CD4-positive, alpha-beta T cell treated with Interleukin-15 for 1 hour (primary cell): ENCODE measurements around the gene CUL1.
A peak's percentile ranks its signal among the peaks of the same experiment; 100 is the strongest.

ENCODE experiments used
- DNase-seq: peaks from one replicate; pipeline ENCODE4 v3.0.0-alpha.2; 2020

The CUL1 gene

DNA sequence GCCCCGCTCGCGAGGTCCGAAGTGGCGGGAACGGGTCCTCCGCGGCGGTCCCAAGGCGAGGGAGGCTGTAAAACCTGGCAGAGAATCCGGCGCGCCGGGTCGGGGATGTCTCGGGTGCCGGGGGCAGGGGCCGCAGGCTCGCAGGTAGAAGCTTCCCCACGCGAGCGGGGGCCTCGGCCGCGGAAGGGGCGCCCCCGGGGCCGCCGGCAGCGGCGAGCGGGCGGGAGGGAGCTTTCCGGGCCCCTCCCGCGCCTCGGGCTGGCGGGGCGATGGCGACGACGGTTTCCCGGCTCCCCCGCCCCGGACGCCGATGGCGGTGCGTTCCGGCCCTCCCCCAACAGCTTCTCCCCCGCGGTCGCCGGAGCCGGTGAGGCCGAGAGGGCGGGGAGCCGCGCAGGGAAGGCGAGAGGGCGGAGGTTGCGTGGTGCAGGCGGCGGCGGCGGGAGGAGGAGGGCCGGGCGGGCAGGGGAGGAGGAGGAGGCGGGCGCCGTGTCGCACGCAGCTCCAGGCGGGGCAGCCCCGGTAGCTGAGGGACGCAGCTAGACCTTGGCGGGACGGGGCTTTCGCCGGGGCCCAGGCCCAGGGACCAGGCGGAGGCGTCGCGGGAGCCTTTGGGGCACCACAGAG is at the start of gene CUL1:
Gene CUL1, plus strand, starts transcription at position 507 of the 627 bp plus-strand sequence. CDS start 31,220 bp downstream, outside the sequence.
- DNase-seq, result peak; percentile 87

DNA sequence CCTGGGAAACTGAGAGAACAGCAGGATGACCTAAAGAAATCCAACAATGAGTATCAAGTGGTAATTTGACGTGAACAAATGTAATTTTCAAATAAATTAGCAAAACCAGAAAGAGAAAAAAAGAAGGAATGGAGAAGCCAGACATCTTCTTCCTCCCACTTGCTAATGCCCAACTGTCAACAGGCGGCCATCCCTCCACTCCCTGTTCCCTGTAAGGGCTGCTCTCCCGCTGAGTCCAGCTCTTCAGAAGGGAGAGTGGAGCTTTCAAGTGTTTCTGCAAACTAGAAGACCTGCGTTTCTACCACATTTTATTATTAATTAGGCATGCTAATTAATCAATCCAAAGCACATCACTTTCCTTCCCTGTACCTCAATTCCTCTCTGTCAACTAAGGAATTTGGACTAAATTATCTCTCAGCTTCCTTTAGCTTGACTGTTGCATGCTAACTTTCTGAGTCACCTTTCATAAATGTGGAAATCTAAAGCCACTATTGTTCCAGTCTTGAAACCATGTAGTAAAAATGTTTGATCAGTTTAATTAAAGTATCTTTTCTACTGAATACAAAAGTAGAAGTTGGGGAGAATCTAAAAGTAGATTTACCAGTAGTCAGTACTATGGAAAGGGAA is 48.4 kb upstream of the CUL1 start:
- DNase-seq, result no peak

DNA sequence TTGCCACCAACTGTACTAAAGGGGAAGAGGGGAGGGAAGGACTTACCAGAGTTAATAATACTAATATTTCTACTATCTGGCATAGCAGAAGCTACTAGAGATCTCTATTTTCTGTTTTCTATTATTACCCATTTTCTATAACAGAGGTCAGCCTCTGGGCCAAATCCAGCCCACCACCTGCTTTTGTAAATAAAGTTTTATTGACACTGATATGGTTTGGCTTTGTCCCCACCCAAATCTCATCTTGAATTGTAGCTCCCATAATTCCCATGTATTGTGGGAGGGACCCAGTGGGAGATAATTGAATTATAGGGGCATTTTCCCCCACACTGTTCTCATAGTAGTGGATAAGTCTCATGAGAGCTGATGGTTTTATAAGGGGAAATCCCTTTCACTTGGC is 45.9 kb upstream of the CUL1 start:
- DNase-seq, result no peak

DNA sequence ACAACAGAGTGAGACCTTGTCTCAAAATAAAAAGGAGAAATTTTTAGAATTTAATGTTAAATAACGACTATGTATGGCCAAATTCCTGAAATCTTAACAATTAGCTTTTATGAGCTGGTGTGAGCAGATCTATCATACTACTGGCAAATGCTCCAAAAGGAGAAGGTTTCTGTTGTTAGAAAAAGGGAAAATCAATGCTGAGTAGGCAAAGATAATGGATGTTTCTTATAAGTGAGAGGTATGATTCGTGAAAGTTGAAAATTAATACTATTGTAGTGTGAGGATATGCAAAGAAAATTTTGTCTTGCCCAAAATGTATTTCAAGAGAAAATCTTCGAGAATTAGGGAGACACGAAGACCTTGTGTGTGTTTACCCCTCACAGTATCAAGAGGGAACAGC is 40.8 kb upstream of the CUL1 start:
- no peak for DNase-seq

DNA sequence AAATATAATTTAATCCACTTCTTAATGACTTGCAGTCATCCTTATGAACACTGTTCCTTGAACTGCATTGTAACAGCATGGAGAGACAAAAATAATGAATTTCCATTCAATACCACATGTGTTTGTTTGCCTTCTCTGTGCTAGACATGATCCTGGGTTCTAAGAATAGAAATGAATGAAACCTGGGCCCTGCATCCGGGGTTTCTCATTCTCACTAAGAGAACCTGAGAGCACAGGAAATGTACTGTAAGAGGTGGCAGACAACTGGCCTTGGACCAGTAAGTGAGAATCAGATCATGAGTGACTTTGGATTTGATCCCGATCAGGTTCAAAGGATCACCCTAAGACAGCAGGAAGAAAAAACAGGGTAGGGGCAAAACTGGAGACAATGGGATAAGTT is 37.2 kb upstream of the CUL1 start:
- DNase-seq, result no peak

DNA sequence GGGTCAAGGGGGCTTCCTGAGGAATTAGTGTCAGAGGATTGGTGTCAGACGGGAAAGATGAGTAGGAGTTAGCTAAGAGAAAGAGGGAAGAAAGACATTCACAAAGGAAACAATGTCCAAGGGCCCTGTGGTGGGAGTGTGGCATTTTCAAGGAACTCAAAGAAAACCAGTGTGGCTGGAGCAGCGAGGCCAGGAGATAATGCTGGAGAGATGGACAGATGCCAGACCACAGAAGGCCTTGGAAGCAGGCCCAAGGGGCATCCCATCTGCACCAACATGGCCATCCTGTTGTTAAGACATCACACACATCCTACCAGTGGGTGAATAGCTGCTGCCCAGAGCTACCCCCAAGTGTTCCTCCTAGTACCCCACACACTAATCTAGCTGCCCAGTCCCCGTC is 36.1 kb upstream of the CUL1 start:
- no peak for DNase-seq

DNA sequence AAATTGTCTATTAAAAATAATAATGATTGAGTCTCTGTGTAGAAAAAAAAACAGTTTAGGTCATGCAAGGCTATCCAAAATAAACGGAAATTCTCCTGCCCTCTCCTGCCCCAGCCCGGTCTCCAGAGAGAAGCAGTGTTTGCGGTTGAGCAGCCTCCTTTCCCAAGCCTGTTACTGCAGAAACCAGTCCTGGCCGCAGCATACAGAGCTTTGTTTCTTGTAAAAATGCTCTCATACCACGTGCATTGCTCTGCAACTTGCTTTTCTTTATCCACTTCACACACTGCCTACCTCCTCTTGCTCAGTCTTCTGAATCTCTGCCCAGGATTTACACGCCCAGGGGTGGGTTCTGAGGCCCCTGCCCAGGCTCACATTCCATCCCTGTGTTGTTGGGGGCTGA is 34.4 kb upstream of the CUL1 start:
- no peak for DNase-seq

DNA sequence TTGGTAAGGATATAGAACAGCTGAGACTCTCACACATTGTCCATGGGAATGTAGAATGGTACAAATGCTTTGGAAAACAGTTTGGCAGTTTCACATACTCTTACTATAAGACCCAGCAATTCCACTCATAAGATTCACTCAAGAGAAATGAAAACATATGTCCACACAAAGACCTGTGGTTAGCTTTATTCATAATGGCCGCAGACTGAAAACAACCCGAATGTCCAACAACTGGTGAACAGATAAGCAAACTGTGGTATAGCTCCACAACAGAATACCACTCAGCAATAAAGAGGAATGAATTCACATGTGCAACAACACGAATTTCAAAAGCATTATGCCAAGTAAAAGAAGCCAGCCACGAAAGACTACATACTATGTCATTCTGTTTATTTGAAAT is 33.5 kb upstream of the CUL1 start:
- DNase-seq, result no peak

DNA sequence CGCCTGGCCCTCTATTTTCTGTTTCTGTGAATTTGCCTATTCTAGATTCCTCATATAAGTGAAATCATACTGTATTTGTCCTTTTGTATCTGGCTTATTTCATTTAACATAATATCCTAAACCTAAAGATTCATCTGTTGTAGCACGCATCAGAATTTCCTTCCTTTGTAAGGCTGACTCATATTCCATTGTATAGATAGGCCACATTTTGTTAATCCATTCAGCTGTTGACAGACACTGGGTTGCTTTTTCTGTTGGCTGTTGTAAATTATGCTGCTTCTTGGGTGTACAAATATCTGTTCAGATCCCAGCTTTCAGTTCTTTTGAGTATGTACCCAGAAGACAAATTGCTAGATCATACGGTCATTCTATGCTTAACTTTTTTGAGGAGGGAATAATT is 28.8 kb upstream of the CUL1 start:
- no peak for DNase-seq

DNA sequence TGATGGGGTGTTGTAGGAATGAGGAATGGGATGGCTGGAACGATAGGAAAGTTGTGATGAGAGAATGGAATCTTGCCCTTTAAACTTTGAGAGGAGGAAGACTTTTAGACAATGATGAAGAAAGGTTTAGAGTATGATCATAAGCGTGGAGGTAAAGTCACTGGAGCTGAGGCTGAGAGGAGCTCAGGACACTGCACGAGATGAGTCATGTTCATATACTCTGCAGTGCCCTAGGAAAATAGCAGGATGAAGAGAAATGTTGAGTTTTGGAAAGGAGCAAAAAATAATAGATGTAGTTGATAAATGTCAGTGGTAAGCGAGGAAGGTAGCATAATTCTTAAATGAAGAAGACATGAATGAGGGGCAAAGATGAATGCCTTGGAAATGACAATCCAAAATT is 28.3 kb upstream of the CUL1 start:
- DNase-seq, result no peak

DNA sequence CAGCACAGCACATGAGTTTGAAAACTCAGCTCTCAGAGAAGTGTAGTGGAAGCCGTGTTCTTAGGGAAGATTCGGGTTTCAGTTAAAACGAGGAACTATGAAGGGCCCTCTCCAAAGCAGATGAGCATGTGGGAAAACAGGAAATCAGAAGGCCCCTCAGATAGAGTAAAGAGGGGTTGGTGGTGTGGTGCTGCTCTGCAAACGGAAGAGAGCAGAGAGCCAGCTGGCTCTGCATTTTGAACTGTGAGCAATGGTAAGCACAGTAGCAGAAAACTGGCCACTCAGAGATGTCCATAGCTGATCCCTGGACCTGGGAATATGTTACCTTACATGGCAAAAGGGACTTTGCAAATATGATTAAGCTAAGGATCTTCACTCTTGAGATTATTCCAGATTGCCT is 27.9 kb upstream of the CUL1 start:
- DNase-seq, result no peak

DNA sequence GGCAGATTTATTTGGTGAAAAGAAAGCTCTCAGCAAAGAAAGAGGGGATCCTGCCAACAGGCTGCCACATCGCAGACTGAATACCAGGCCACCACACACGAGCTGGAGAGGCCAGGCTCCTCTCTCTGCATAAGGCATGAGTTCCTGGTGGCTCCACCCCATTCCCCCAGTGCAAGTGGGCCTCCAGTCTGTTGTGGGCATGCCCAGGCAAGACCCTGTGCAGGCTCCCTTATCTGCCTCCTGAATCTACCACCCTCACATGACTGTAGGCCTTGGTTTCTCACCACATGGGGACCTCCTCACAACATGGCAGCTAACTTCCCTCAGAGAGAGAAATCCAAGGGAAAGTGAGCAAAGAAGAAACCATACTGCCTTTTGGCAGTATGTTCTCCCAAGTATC is 26.7 kb upstream of the CUL1 start:
- no peak for DNase-seq

DNA sequence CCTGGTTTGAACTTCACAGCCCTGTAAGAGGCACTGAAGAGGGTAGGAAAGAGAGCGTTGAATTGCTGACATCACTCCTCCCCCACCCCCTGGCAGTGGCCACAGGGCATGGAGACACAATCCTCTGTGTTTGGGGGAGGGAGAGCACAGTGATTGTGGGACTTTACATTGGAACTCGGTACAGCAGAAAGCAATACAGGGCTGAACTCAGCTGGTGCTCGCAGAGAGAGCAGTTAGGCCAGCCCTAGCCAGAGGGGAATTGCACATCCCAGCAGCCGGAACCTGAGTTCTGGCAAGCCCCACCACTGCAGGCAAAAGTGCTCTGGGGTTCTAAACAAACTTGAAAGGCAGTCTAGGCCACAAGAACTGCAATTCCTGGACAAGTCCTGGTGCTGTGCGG is 24.0 kb upstream of the CUL1 start:
- DNase-seq, result no peak

DNA sequence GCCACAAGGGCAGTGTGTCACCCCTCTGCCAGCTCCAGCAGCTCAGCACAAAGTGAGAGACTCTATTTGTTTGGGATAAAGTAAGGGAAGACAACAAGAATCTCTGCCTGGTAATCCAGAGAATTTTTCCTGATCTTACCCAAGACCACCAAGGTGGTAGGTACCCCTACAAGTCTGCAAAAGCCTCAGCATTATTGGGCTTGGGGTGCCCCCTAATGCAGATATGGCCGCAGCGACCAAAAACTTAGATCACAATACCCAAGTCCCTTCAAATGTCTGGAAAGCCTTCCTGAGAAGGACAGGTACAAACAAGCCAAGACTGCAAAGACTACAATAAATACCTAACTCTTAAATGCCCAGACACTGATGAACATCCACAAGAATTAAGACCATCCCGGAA is 22.4 kb upstream of the CUL1 start:
- DNase-seq, result no peak

DNA sequence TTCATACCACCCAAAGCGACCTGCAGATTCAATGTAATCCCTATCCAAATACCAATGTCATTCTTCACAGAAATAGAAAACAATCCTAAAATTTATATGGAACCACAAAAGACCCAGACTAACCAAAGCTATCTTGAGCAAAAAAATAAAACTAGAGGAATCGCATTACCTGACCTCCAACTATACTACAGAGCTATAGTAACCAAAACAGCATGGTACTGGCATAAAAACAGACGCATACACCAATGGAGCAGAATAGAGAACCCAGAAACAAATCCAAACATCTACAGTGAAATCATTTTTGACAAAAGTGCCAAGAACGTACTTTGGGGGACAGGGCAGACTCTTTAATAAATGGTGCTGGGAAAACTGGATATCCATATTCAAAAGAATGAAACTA is 16.9 kb upstream of the CUL1 start:
- DNase-seq, result no peak

DNA sequence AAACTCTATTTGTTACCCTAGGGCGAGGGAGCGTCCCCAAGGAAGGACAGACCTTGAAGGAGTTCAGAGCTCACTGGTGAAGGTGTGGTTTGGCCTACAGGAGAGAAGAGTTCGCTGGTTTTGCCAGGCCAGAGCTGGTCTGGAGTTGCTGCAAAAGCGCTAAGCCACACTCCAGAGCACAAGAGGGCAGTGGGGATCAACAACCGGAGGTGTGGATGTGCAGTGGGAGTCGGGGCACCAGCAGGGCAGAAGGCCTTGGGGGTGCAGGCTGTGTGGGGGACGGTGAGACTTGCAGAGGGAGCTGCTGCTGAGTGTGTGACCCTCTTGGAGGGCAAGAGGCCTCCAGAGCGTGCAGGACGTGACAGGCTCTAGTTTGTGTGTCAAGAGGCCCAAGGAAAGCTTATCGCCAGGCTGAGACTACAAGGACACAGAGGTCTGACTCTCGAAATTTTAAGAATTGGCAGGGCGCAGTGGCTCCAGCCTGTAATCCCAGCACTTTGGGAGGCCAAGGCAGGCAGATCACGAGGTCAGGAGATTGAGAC is 14.3 kb upstream of the CUL1 start:
- DNase-seq, result no peak

DNA sequence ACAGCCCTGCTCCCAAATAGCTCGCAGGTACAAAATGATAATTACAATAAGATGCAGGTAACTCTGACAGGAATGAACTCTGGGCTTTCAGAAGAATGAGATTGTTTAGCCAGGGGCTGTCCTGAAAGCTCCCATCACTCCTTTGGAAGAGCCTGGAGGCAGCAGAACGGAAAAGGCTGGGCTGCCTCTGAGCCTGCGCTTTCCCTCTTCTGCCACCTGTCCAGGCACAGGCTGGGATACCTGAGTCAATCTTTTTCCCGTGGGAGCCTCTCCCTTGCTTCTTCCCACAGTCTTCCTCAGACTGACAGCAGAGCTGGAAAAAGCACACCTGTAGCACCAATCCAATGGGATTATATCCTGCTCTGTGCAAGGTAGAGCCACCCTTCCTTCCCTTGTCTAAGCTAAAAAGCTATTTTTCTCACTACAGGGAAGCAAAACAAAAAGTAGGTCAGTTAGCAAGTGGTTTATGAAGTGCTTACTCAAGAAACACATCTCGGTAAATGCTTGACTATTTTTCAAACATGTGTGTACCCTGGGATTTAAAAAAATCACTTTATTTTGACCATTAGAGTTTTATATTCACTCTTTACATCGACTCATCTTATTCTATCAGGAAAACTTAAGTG is 12.3 kb upstream of the CUL1 start:
- DNase-seq, result no peak

DNA sequence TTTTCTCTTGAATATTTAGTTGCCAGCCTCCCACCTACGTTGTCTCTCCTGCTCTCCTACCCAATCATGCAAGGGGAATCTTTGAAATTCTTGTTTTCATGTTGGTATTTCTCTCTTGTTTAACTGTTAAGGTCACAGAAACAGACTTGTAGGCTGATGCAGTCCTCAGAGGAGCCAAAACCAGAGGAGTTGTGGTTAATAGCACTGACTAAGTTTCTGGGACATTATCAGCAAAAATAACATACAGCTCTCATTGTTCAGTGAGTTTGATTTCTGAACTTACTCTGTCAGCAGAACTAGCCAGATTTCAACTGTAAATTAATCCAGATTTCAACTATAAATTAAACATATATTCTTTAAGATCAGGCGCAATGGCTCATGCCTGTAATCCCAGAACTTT is 11.1 kb upstream of the CUL1 start:
- no peak for DNase-seq

DNA sequence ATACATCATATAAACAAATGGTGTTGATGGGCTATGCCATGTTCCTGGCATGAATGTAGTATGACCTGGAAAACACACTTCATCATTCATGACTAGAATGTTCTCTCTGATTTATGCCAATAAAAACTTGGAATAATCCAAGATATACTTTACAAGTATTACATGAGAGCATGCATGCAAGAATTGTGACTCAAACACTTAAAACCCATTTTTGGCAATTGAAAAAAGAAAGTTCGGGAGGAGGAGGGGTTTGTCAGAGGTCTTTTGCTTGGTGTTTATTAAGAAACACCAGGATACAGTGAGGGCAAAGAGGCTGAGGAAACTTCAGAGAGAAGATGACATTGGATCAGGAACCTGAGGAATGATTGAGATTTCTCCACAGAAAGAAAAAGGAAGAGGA is 10.2 kb upstream of the CUL1 start:
- no peak for DNase-seq

DNA sequence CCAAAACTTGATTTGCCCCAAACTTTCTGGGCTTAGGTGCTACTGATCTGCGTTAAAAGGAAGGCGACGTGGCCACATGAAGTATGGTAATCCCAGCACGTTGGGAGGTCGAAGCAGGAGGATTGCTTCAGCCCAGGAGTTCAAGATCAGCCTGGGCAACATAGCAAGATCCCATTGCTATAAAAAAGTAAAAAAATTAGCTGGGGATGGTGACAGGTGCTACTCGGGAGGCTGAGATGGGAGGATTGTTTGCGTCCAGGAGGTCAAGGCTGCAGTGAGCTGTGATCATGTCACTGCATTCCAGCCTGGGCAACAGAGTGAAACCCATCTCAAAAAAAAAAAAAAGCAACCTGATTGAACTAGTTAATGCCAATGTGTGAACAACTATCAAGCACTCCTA is 5.1 kb upstream of the CUL1 start:
- no peak for DNase-seq

DNA sequence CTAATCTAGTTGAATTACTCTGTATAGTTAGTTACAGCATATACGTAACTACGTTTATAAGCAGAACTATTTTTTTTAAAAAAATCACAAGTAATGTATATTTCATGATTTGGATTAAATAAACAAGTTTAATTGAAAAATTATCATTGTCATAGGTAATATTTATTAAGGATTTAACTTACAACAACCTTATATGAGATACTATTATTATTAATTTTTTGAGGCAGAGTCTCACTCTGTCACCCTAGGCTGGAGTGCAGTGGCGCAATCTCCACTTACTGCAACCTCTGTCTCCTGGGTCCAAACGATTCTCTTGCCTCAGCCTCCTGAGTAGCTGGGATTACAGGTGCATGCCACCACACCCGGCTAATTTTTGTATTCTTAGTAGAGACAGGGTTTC is 4.1 kb upstream of the CUL1 start:
- DNase-seq, result no peak

DNA sequence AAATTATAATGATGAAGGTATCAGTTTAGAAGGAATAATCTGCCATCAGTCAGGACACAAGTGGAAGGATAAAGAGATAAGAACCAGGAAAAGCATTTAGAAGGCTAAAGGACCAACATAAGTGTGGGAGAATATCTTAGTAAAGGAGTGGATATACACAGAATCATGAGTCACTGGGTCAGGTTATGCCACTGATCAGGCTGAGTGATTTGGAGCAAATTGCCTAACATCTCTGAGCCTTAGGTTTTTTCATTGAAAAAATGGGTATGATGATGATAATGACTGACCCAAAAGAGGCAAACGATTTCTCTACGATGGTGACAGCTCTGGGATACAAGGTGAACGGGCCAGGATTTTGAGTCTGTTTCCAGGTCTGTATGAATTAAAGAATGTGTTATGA is 2.8 kb upstream of the CUL1 start:
- DNase-seq, result no peak

DNA sequence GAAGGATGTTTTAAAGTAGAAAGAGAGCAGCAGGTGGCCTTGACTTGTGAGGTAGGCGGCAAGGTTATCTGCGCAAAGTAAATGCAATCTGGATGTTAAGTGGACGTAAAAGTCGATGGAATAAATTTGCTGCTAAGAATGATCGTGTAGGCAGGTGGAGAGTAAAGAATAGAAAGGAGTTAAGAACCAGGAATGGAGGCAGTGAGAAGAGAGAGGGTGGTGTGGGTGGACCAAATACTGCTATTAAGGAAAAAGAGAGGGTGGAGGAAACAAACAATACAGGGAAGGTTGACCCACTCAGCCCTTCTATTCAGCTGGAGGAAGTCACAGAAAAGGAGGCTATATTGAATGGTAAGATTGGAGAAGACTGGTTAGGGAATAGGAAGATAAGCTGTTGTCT is 1.9 kb upstream of the CUL1 start:
- DNase-seq, result no peak

DNA sequence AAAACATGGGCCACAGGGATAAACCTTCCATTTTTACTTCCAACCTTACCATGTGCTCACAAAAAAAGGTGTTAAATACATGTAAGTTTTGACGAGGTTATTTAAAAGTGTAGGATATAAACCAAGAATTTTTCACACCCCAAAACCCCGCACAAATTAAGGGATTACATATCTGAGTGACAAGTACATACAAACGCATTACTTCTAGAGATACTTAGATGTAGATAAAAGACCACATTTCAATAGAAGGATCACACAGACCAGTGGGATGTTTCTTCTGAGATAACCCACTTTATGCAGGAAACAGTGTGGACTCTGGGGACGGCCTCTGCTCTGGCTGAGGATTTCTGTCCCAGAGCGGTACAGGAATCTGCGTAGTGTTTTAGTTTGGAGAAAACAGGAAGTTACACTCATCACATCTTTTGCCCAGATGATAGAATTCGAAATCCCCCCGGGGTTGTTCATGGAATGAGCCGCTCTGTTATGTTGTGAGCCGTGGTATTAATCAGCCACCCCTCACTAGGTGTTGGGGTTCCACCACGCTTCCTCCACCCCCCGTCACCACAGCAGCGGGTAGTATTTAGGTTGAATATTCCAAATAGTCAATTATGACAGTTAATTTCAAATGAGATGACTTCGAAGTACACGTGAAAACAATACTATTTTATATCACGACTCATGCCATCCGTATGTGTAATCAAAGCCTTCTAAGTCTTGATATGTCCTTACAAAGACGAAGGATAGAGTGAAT is 1.3 kb upstream of the CUL1 start:
- DNase-seq, result peak; percentile 38
